Measurements from ENCODE around the gene ACTA1. TPM values are rescaled to one million over a fixed set of nuclear protein-coding genes. Genes with fewer than 3 reads are reported as not detected.

Gene ACTA1
- total and polyA plus RNA-seq, 9 of the 15 experiments (the other 6 are each of a cell fraction or from before 2014, with no cell fraction given), result 0.07 to 0.36 TPM; not detected in 7

GRCh38 chr1:229384822-229385221, 49.1 kb downstream of the ACTA1 start (continued):
- TF ChIP-seq BMI1 (IDR thresholded peaks at IDR 0.05; ENCODE audit: low read length), result peak; percentile 17; the same call in 1 of the 2 replicates
- TF ChIP-seq SETDB1 (IDR thresholded peaks at IDR 0.05; ENCODE audit: low read length), result no peak
- peak; percentile 48 for TF ChIP-seq ZFP36 (IDR thresholded peaks at IDR 0.05; ENCODE audit: low read depth, low read length, partially characterized antibody)

- intact Hi-C loops (cut with micrococcal nuclease), result loop anchor here (5.0 kb wide), 1 partner anchor 127 kb away; no protein-coding TSS in a partner anchor
- ChIA-PET POLR2A (no interaction called here), CTCF (ENCODE audit: low intra/inter-chr PET ratio) (no interaction called here)
- Histone ChIP-seq H3K9me3 (replicated peaks; ENCODE audit: control insufficient read depth, insufficient read depth, low read depth, low read length) (no peaks in the 10 kb centered on the region), H3K4me2 (ENCODE audit: insufficient read depth, low read length) (no peak overlapping the region), H4K20me1 (replicated peaks; ENCODE audit: control insufficient read depth, insufficient read depth, low read length) (peaks cover 2% of the 10 kb centered on the region; the same call in 1 of the 2 replicates), H2AFZ (ENCODE audit: low read depth, low read length) (no peak overlapping the region), H3K9me1 (ENCODE audit: control insufficient read depth, insufficient read depth, low read length) (no peaks in the 10 kb centered on the region), H3K4me3 (no peak overlapping the region), H3K27ac (ENCODE audit: extremely low read depth, low read depth, low read length) (no peak overlapping the region), H3K36me3 (ENCODE audit: control insufficient read depth, insufficient read depth, low read length) (no peaks in the 10 kb centered on the region), H3K9ac (ENCODE audit: insufficient read depth in 1 of 2, low read depth in 2 of 2, low read length in 2 of 2) (no peak overlapping the region), H3K4me1 (replicated peaks in 1 of 2; ENCODE audit: control insufficient read depth in 2 of 2, insufficient read depth in 2 of 2, low read length in 2 of 2) (no peaks in the 10 kb centered on the region), H3K27me3 (ENCODE audit: control insufficient read depth in 2 of 2, insufficient read depth in 2 of 2, low read length in 2 of 2) (peaks cover 65 to 70% of the 10 kb centered on the region in 2 experiments), H3K79me2 (ENCODE audit: control insufficient read depth, insufficient read depth, low read length) (no peaks in the 10 kb centered on the region)
- DNase-seq (ENCODE audit: extremely low read depth in 1 of 4, low spot score in 3 of 4), result no peak
- FAIRE-seq, result no peak
- TF ChIP-seq SUPT5H (IDR thresholded peaks at IDR 0.05) (no peak), ZNF274 (IDR thresholded peaks at IDR 0.05; ENCODE audit: borderline replicate concordance, low read depth, low read length) (no peak), ELF2 (CRISPR knock-in tag; IDR thresholded peaks at IDR 0.05) (no peak), JUND (IDR thresholded peaks at IDR 0.05; ENCODE audit: borderline replicate concordance, low read depth, low read length) (no peak), JUND (tag; IDR thresholded peaks at IDR 0.05; ENCODE audit: borderline replicate concordance, low read depth, low read length) (no peak), ZNF184 (CRISPR knock-in tag; IDR thresholded peaks at IDR 0.05) (no peak), GTF2F1 (IDR thresholded peaks at IDR 0.05; ENCODE audit: low read depth, low read length) (no peak), UBTF (IDR thresholded peaks at IDR 0.05; ENCODE audit: borderline replicate concordance in 1 of 2, low read depth in 2 of 2, low read length in 2 of 2) (no peak), MED1 (CRISPR knock-in tag; IDR thresholded peaks at IDR 0.05; ENCODE audit: borderline replicate concordance) (no peak), RBM39 (optimal IDR thresholded peaks at IDR 0.05; ENCODE audit: low read depth, low read length) (no peak), IRF2 (CRISPR knock-in tag; IDR thresholded peaks at IDR 0.05) (no peak), CUX1 (CRISPR knock-in tag; IDR thresholded peaks at IDR 0.05) (no peak), NR2F6 (CRISPR knock-in tag; IDR thresholded peaks at IDR 0.05) (no peak)
- in situ Hi-C loops (cut with MboI), result no loop called here
- WGBS (ENCODE audit: insufficient coverage, low coverage, missing lambda C conversion rate), result 0% methylated on average over 5 of the region's 5 CpGs
- ATAC-seq, result no peak
- no TSS peak for BruUV-seq (replicated peaks)
Observed at GRCh38 chr1:229383961-229384360, 49.9 kb downstream of the ACTA1 start.

Measured in K562 (cell line).